Glomerular endothelial cell (primary cell): ENCODE data around the gene LCORL. TPM values are rescaled to one million over a fixed set of nuclear protein-coding genes. Genes with fewer than 3 reads are reported as not detected.

Source experiments
- total RNA-seq: library from RNA; depleted of rRNA; stranded (reverse); fragments of >200 nt; gene quantifications from 2 replicates; pipeline ENCODE4 v1.2.3, GENCODE V29; 2015

Gene LCORL
- total RNA-seq, 1 donor from 2014 or later = 19.4 TPM

Other genes with a start within 250 kb of the LCORL start
- not detected in 2 replicates for gene FAM184B, start 240.1 kb downstream of the LCORL start, total RNA-seq
- gene DCAF16, start 211.0 kb downstream of the LCORL start, total RNA-seq = 12.1 and 26.0 TPM in 2 replicates
- gene NCAPG, start 210.8 kb downstream of the LCORL start, total RNA-seq = 7.3 and 10.0 TPM in 2 replicates